Measurements from ENCODE around the gene PSMD3.
"Not testable (repeated sequence)": the region's sequence is repeated elsewhere in the genome, so short reads cannot be mapped to it uniquely, and the experiment has no call there.

Gene PSMD3

GRCh38 chr17:40000161-40000560, 19.6 kb downstream of the PSMD3 start:
- DNase-seq, result no peak

GRCh38 chr17:40001335-40001734, 20.7 kb downstream of the PSMD3 start:
- not testable (repeated sequence) for DNase-seq

GRCh38 chr17:40004072-40004471, 23.5 kb downstream of the PSMD3 start:
- no peak for DNase-seq

GRCh38 chr17:40004712-40005111, 24.1 kb downstream of the PSMD3 start:
- DNase-seq, result no peak

- DNase-seq, result no peak
Measured at GRCh38 chr17:40005520-40005919, 24.9 kb downstream of the PSMD3 start.

- not testable (repeated sequence) for DNase-seq
Measured at GRCh38 chr17:40010946-40011500, 30.4 kb downstream of the PSMD3 start.

GRCh38 chr17:40012017-40012647, 31.5 kb downstream of the PSMD3 start:
- not testable (repeated sequence) for DNase-seq

- DNase-seq, result no peak
Measured at GRCh38 chr17:40014375-40014980, 33.9 kb downstream of the PSMD3 start.

GRCh38 chr17:40015005-40015997, 34.7 kb downstream of the PSMD3 start, which contains the start of gene CSF3:
Gene CSF3, plus strand, starts transcription at chr17:40015440. Its CDS starts 35 bp downstream, at chr17:40015475.
- no peak for DNase-seq

- no peak for DNase-seq
Measured at GRCh38 chr17:40015998-40016985, 35.7 kb downstream of the PSMD3 start.

GRCh38 chr17:40017422-40018080, 36.9 kb downstream of the PSMD3 start:
- DNase-seq, result no peak

- DNase-seq, result no peak
Measured at GRCh38 chr17:40018211-40019121, 37.9 kb downstream of the PSMD3 start.

GRCh38 chr17:40019140-40019991, 38.8 kb downstream of the PSMD3 start:
- DNase-seq, result no peak

- no peak for DNase-seq
Measured at GRCh38 chr17:40020146-40020545, 39.5 kb downstream of the PSMD3 start.

GRCh38 chr17:40021451-40021971, 40.9 kb downstream of the PSMD3 start:
- DNase-seq, result no peak

GRCh38 chr17:40022497-40022896, 41.9 kb downstream of the PSMD3 start:
- no peak for DNase-seq

- DNase-seq, result no peak
Measured at GRCh38 chr17:40022961-40023541, 42.4 kb downstream of the PSMD3 start.

- no peak for DNase-seq
Measured at GRCh38 chr17:40023590-40024292, 43.1 kb downstream of the PSMD3 start.

All from stimulated activated CD4-positive, alpha-beta T cell treated with anti-CD3 and anti-CD28 coated beads, Interleukin-12 subunit alpha, Interleukin-12 subunit beta, amount 100 ng/mL, for 4 hours (primary cell).